Measurements from ENCODE around the gene PCGF1. TPM values are rescaled to one million over a fixed set of nuclear protein-coding genes. Genes with fewer than 3 reads are reported as not detected.

Gene PCGF1
- total and polyA plus RNA-seq, 4 donors: 8.0 to 17.5 (median 14.6) TPM

DNA sequence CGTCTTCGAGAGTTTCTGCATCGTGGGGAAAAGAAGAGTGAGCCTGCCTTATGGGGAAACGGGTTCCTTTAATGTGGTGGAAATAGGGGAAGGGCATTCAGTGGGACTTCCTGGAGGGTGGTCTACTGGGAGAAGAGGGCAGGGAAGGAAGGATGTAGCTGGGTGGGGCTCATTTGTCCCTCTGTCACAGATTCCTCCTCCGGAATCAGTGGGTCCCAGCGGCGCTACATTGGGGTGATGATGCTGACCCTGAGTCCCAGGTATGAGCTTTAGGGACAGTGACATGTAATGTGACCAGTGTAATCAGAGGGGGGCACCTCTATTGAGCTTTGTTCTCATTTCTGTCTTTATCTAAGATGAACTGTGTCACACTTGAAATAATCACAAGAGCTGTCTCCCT, 24.2 kb upstream of the PCGF1 start:
- intact Hi-C loops (cut with DNase I): loop anchor here in 1 of 2 donors (10.0 kb wide), 1 partner anchor 53 kb away; no protein-coding TSS in a partner anchor
- Histone ChIP-seq H3K9me3 (ENCODE audit: control insufficient read depth, low read length) (no peaks in the 10 kb centered on the region), H3K27ac (ENCODE audit: low read depth in 1 of 2, low read length in 2 of 2) (no peak overlapping the region), H3K27me3 (ENCODE audit: control insufficient read depth in 1 of 2, insufficient read depth in 2 of 2, low read length in 1 of 2) (no peaks in the 10 kb centered on the region), H3K4me3 (ENCODE audit: low read length in 2 of 2) (no peak overlapping the region), H3K4me1 (ENCODE audit: control insufficient read depth in 1 of 2, insufficient read depth in 2 of 2, low read length in 2 of 2) (no peaks in the 10 kb centered on the region), H3K36me3 (ENCODE audit: control insufficient read depth in 1 of 2, insufficient read depth in 2 of 2, low read length in 1 of 2) (peaks cover 0 to 3% of the 10 kb centered on the region in 2 donors)
- DNase-seq (no peak), ATAC-seq (ENCODE audit: low FRiP score) (no peak)
- 90% methylated on average over 7 of the region's 7 CpGs for WGBS, 2 donors

DNA sequence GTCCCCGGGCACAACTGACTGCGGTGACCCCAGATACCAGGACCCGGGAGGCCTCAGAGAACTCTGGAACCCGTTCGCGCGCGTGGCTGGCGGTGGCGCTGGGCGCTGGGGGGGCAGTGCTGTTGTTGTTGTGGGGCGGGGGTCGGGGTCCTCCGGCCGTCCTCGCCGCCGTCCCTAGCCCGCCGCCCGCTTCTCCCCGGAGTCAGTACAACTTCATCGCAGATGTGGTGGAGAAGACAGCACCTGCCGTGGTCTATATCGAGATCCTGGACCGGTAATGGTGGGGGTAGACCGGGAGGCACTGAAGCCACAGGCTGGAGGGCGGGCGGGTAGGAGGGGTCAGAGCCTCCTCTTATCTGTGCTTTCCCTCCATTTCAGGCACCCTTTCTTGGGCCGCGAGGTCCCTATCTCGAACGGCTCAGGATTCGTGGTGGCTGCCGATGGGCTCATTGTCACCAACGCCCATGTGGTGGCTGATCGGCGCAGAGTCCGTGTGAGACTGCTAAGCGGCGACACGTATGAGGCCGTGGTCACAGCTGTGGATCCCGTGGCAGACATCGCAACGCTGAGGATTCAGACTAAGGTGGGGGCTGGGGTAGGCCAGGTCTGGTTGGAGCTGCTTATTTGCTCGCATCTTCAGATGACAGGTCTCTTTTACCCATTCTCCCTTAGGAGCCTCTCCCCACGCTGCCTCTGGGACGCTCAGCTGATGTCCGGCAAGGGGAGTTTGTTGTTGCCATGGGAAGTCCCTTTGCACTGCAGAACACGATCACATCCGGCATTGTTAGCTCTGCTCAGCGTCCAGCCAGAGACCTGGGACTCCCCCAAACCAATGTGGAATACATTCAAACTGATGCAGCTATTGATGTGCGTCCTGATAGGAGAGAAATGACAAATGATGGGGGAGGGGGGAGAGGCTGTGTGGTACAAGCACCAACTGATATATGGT, 23.0 kb upstream of the PCGF1 start:
- Histone ChIP-seq H3K36me3 (ENCODE audit: control insufficient read depth in 1 of 2, insufficient read depth in 2 of 2, low read length in 1 of 2) (peaks cover 0 to 5% of the 10 kb centered on the region in 2 donors), H3K4me1 (ENCODE audit: control insufficient read depth in 1 of 2, insufficient read depth in 2 of 2, low read length in 2 of 2) (no peaks in the 10 kb centered on the region), H3K9me3 (ENCODE audit: control insufficient read depth, low read length) (no peaks in the 10 kb centered on the region), H3K27me3 (ENCODE audit: control insufficient read depth in 1 of 2, insufficient read depth in 2 of 2, low read length in 1 of 2) (no peaks in the 10 kb centered on the region), H3K4me3 (ENCODE audit: low read length in 2 of 2) (peak overlapping the region; percentile 62 to 73), H3K27ac (ENCODE audit: low read depth in 1 of 2, low read length in 2 of 2) (peak overlapping the region in 1 of 2 donors; percentile 14)
- ATAC-seq (ENCODE audit: low FRiP score) (peak; percentile 40), DNase-seq (peak; percentile 73 to 85)
- intact Hi-C loops (cut with DNase I): loop anchor here in 1 of 2 donors (10.0 kb wide), 1 partner anchor 54 kb away; no protein-coding TSS in a partner anchor
- 1% methylated on average over 49 to 54 of the region's 54 CpGs for WGBS, 2 donors

DNA sequence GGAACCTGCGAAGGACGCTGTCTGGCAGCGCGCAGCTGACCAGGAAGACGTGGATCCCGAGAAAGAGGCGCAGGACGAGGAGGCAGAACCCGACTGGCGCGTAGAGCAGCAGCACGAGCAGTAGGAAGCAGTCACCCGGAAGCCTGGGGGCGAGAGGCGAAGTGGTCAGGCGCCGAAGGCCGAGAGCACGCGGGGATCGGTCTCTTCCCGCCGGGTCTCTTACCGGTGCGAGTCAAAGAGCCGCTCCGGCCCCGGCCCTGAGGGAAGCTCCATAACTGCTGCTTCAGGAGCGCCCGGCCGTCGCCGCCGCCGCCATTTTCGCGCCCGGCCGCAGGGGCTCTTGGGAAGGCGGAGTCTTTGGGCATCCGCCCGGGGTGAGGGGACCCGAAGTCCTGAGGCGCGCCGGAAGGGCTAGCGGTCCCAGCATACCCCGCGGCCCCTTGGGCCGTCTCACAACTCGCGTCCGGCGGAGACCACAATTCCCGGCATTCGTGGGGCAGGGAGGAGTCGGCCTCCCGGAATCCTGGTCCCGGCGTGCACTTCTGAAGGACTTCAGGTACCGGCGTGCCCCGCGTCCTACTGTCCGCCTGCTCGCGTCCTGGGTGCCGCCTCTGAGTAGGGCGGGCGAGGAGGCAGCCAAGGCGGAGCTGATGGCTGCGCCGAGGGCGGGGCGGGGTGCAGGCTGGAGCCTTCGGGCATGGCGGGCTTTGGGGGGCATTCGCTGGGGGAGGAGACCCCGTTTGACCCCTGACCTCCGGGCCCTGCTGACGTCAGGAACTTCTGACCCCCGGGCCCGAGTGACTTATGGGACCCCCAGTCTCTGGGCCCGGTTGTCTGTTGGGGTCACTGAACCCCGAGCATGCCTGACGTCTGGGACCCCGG, 22.1 kb upstream of the PCGF1 start, which contains the start of the genes AUP1 and HTRA2:
AUP1 (minus strand) TSS at position 350 of the 882 bp plus-strand sequence; CDS start at position 273, 77 bp downstream.
HTRA2 (plus strand) TSS at position 577 of the 882 bp plus-strand sequence; CDS start at position 651, 74 bp downstream.
- H3K9me3 ChIP-seq (ENCODE audit: control insufficient read depth, low read length): no peaks in the 10 kb centered on the region
- intact Hi-C loops (cut with DNase I): loop anchor here (1.0 to 10.0 kb wide), 5 partner anchors 23 to 55 kb away; partner anchors contain the start of genes DOK1 (in 1 of the 2), PCGF1 (in 1 of the 2) and TTC31 (in 1 of the 2)
- H3K4me1 ChIP-seq (ENCODE audit: control insufficient read depth in 1 of 2, insufficient read depth in 2 of 2, low read length in 2 of 2): no peaks in the 10 kb centered on the region
- H3K27me3 ChIP-seq (ENCODE audit: control insufficient read depth in 1 of 2, insufficient read depth in 2 of 2, low read length in 1 of 2): no peaks in the 10 kb centered on the region
- H3K27ac ChIP-seq (ENCODE audit: low read depth in 1 of 2, low read length in 2 of 2): peak within 1 kb of the TSS in 1 of 2 donors; percentile 14
- DNase-seq (peak; percentile 99 to 100), ATAC-seq (ENCODE audit: low FRiP score) (peak; percentile 98)
- H3K36me3 ChIP-seq (ENCODE audit: control insufficient read depth in 1 of 2, insufficient read depth in 2 of 2, low read length in 1 of 2): peaks cover 0 to 5% of the 10 kb centered on the region in 2 donors
- 0% methylated on average over 87 of the region's 87 CpGs for whole genome bisulfite sequencing, 2 donors
- H3K4me3 ChIP-seq (ENCODE audit: low read length in 2 of 2): peak within 1 kb of the TSS; percentile 73 to 83

DNA sequence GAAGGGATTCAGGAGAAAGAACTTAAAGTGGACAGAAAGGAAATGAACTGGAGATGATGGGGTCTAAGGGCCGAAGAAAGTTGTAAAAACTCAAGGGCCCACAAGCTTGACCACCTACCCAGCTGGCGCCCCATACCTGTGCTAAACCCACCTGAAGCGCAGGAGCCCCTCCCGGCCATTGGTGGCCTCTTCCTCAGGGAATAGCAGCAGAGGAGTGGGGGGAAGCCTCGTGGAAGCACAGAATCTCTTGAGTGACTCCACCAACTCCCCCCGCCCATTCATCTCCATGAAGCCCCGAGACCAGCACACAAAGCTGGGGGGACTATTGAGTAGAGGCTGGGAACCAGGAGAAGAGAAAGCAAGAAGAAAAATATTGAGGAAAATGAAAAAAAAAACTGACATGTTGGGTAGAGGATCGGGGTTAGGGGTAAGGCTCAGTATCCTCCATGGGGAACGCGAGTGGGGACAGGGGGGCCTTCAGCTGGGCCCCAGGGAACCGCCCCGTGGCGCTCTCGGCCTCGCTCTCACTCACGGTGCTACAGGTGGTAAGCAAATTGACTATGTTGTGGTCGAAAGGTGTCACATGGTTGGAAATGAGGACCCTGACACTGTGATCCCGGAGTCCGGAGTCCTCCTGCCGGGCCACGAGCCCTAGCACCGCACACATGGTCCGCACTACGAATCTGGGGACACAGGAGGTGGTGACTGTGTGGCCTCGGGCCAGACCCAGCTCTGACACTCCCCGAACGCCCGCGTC, 21.3 kb upstream of the PCGF1 start:
- H3K4me3 ChIP-seq (ENCODE audit: low read length in 2 of 2): peak overlapping the region; percentile 52 to 83
- no peaks in the 10 kb centered on the region for H3K4me1 ChIP-seq (ENCODE audit: control insufficient read depth in 1 of 2, insufficient read depth in 2 of 2, low read length in 2 of 2)
- H3K27ac ChIP-seq (ENCODE audit: low read depth in 1 of 2, low read length in 2 of 2): peak overlapping the region in 1 of 2 donors; percentile 14
- H3K36me3 ChIP-seq (ENCODE audit: control insufficient read depth in 1 of 2, insufficient read depth in 2 of 2, low read length in 1 of 2): peaks cover 0 to 5% of the 10 kb centered on the region in 2 donors
- H3K27me3 ChIP-seq (ENCODE audit: control insufficient read depth in 1 of 2, insufficient read depth in 2 of 2, low read length in 1 of 2): no peaks in the 10 kb centered on the region
- intact Hi-C loops (cut with DNase I): loop anchor here in 1 of 2 donors (1.0 to 5.0 kb wide), 4 partner anchors 22 to 54 kb away; partner anchors contain the start of genes DOK1, PCGF1 and TTC31
- no peak for DNase-seq
- peak; percentile 3 for ATAC-seq (ENCODE audit: low FRiP score)
- whole genome bisulfite sequencing, 2 donors: 16 to 18% methylated on average over 29 of the region's 29 CpGs
- no peaks in the 10 kb centered on the region for H3K9me3 ChIP-seq (ENCODE audit: control insufficient read depth, low read length)

DNA sequence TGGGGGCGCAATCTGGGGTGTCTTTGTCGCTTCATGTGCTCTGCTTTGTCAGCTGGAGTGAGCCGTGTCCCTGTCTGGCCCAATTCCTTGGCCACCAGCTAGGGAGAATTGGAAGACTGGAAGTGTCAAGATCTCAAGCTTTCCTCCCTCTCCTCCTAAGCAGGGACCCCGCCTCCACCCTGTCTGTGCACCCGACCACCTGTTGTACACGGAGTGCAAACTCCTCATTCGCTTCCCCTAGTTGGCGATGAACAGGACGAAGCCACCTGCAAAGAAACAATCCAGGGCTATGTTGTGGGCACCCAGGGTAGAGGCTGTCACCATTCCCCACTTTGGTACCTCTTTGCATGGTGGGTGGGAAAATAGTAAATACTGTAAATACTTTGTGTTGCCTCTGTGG, 20.2 kb upstream of the PCGF1 start:
- H3K36me3 ChIP-seq (ENCODE audit: control insufficient read depth in 1 of 2, insufficient read depth in 2 of 2, low read length in 1 of 2): peaks cover 0 to 5% of the 10 kb centered on the region in 2 donors
- no peak for ATAC-seq (ENCODE audit: low FRiP score)
- no peak for DNase-seq
- no peaks in the 10 kb centered on the region for H3K4me1 ChIP-seq (ENCODE audit: control insufficient read depth in 1 of 2, insufficient read depth in 2 of 2, low read length in 2 of 2)
- 94 to 98% methylated on average over 9 of the region's 9 CpGs for WGBS, 2 donors
- intact Hi-C loops (cut with DNase I): loop anchor here in 1 of 2 donors (2.0 to 5.0 kb wide), 2 partner anchors 21 to 55 kb away; partner anchors contain the start of gene PCGF1
- H3K4me3 ChIP-seq (ENCODE audit: low read length in 2 of 2): no peak overlapping the region
- H3K27ac ChIP-seq (ENCODE audit: low read depth in 1 of 2, low read length in 2 of 2): no peak overlapping the region
- H3K27me3 ChIP-seq (ENCODE audit: control insufficient read depth in 1 of 2, insufficient read depth in 2 of 2, low read length in 1 of 2): no peaks in the 10 kb centered on the region
- H3K9me3 ChIP-seq (ENCODE audit: control insufficient read depth, low read length): no peaks in the 10 kb centered on the region

DNA sequence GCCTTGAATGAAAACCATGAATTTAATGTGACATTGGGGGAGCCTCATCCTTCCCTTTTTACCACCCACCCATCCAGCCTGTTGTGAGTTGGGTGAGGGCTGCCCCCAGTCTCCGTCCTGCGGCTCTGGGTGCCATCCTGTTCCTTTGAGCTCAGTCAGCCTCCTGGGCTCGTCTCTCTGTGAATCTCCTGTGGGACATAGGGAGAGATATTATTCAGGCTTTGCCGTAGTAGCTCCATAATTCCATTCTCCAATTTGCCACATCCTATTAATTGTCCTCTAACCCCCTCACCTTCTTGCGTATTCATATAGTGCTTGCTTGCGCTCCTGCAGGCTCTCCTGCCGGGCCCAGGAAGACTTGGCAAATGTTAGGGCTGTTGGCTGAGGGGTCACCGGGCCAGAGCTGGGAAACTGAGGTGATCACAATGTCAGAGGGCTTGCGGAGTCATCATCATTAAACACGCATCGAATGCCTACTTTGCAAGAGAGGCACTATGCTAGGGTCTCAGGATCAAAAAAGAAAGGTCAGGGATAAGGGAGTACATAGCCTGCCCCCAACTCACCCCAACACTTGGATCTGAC, 19.2 kb upstream of the PCGF1 start:
- H3K27ac ChIP-seq (ENCODE audit: low read depth in 1 of 2, low read length in 2 of 2): no peak overlapping the region
- H3K4me1 ChIP-seq (ENCODE audit: control insufficient read depth in 1 of 2, insufficient read depth in 2 of 2, low read length in 2 of 2): no peaks in the 10 kb centered on the region
- H3K4me3 ChIP-seq (ENCODE audit: low read length in 2 of 2): no peak overlapping the region
- H3K9me3 ChIP-seq (ENCODE audit: control insufficient read depth, low read length): no peaks in the 10 kb centered on the region
- intact Hi-C loops (cut with DNase I): loop anchor here in 1 of 2 donors (5.0 kb wide), 1 partner anchor 56 kb away; no protein-coding TSS in a partner anchor
- DNase-seq: no peak
- H3K36me3 ChIP-seq (ENCODE audit: control insufficient read depth in 1 of 2, insufficient read depth in 2 of 2, low read length in 1 of 2): peaks cover 0 to 5% of the 10 kb centered on the region in 2 donors
- no peak for ATAC-seq (ENCODE audit: low FRiP score)
- WGBS, 2 donors: 97% methylated on average over 11 of the region's 11 CpGs
- no peaks in the 10 kb centered on the region for H3K27me3 ChIP-seq (ENCODE audit: control insufficient read depth in 1 of 2, insufficient read depth in 2 of 2, low read length in 1 of 2)

DNA sequence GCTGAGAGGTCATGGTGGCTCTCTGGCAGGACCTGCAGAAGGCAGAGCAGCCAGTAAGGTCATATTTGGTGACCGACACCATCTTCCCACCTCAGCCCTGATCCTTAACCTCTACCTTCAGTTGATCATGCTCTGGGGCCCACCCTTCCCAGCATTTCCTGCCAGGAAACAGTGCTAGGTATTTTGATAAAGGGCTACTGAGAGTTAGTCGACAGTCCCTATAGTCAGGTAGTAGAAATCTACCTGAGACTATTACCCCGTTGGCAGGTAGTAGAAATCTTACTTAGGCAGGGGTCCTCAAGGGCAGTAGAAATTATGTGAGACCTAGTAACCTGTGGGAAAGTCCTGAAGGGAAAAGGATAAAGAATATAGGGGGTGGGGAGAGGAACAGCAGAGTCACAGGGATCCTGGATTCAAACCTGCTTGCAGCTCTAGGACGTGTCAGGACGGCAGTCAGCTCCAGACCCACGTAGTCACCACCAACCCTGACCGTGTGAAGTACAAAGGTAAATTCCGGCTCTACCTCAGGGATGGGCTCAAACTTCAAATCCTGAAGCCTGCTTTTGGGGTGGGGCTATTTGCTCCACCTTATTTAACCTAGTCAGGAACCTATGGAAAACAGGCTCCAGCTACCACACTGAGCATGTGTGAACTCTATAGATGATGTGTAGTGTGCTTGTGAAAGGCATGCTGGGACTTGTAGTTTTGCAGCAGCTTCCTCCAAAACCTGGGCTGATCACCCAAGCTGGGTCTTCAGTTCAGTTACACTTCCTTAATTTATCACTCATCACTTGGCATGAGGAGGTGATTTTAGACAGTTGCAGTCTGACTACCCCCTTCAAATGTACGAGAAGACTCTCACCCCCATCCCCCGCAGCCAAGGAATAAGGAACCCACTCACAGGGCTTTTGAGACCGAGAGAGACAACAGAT, 18.5 kb upstream of the PCGF1 start, which contains the start of gene DQX1:
DQX1 (minus strand) TSS at position 515 of the 932 bp plus-strand sequence; CDS start at position 13, 502 bp downstream.
- Histone ChIP-seq H3K36me3 (ENCODE audit: control insufficient read depth in 1 of 2, insufficient read depth in 2 of 2, low read length in 1 of 2) (peaks cover 0 to 5% of the 10 kb centered on the region in 2 donors), H3K4me1 (ENCODE audit: control insufficient read depth in 1 of 2, insufficient read depth in 2 of 2, low read length in 2 of 2) (no peaks in the 10 kb centered on the region), H3K27me3 (ENCODE audit: control insufficient read depth in 1 of 2, insufficient read depth in 2 of 2, low read length in 1 of 2) (no peaks in the 10 kb centered on the region), H3K4me3 (ENCODE audit: low read length in 2 of 2) (no peak within 1 kb of the TSS), H3K27ac (ENCODE audit: low read depth in 1 of 2, low read length in 2 of 2) (no peak within 1 kb of the TSS), H3K9me3 (ENCODE audit: control insufficient read depth, low read length) (no peaks in the 10 kb centered on the region)
- intact Hi-C loops (cut with DNase I): loop anchor here in 1 of 2 donors (5.0 kb wide), 1 partner anchor 56 kb away; no protein-coding TSS in a partner anchor
- DNase-seq (no peak), ATAC-seq (ENCODE audit: low FRiP score) (no peak)
- 87 to 88% methylated on average over 11 of the region's 11 CpGs for WGBS, 2 donors

Measured in aorta (tissue), 5 donors.